HG02623 (cell line): ENCODE data around the gene TMEM236.

ENCODE experiments used
- ATAC-seq: cut with Tn5 transposase; IDR thresholded peaks from one replicate; pipeline ENCODE4 v1.9.1; 2021; ENCODE audit warnings: moderate library complexity; ENCODE audit not compliant: unreplicated experiment

Gene TMEM236

GRCh38 chr10:17816199-17816598, 64.2 kb downstream of the TMEM236 start:
- ATAC-seq: no peak

GRCh38 chr10:17817316-17817715, 65.3 kb downstream of the TMEM236 start:
- ATAC-seq: no peak

GRCh38 chr10:17817790-17818189, 65.8 kb downstream of the TMEM236 start:
- no peak for ATAC-seq

- ATAC-seq: no peak
Measured at GRCh38 chr10:17819836-17820235, 67.8 kb downstream of the TMEM236 start.

- no peak for ATAC-seq
Measured at GRCh38 chr10:17820943-17821342, 68.9 kb downstream of the TMEM236 start.

GRCh38 chr10:17821893-17822292, 69.9 kb downstream of the TMEM236 start:
- ATAC-seq: no peak

- no peak for ATAC-seq
Measured at GRCh38 chr10:17831341-17831740, 79.3 kb downstream of the TMEM236 start.

GRCh38 chr10:17831896-17832295, 79.9 kb downstream of the TMEM236 start:
- ATAC-seq: no peak

- no peak for ATAC-seq
Measured at GRCh38 chr10:17833656-17834055, 81.7 kb downstream of the TMEM236 start.

- ATAC-seq: no peak
Measured at GRCh38 chr10:17835688-17836087, 83.7 kb downstream of the TMEM236 start.

GRCh38 chr10:17836942-17837341, 84.9 kb downstream of the TMEM236 start:
- no peak for ATAC-seq

GRCh38 chr10:17838080-17838648, 86.2 kb downstream of the TMEM236 start:
- no peak for ATAC-seq

GRCh38 chr10:17841050-17841449, 89.0 kb downstream of the TMEM236 start:
- no peak for ATAC-seq

GRCh38 chr10:17842641-17843040, 90.6 kb downstream of the TMEM236 start:
- no peak for ATAC-seq

GRCh38 chr10:17847585-17848296, 95.7 kb downstream of the TMEM236 start:
- no peak for ATAC-seq

GRCh38 chr10:17848646-17849045, 96.6 kb downstream of the TMEM236 start:
- no peak for ATAC-seq
